ENCODE measurements around the gene ZNF462.

DNA sequence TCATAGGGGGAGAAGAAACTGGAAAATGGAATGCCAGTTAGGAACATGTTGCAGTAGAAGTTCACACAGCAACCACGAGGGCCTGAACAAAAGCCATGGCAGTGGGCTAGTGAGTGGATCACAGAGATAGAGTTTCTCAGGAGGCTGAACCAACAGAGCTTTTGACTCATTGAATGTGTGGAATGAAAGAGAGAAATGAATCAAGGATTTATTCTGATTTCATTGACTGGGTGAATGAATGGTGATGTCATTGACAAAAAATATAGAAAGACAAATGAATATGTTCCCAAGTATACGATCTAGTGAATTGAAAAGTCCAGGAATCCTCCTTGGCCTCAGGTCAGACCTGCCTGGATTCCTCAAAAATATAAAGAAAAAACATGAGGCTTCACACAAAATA is 99.2 kb downstream of the ZNF462 start:
- TF ChIP-seq, protein P1, sequence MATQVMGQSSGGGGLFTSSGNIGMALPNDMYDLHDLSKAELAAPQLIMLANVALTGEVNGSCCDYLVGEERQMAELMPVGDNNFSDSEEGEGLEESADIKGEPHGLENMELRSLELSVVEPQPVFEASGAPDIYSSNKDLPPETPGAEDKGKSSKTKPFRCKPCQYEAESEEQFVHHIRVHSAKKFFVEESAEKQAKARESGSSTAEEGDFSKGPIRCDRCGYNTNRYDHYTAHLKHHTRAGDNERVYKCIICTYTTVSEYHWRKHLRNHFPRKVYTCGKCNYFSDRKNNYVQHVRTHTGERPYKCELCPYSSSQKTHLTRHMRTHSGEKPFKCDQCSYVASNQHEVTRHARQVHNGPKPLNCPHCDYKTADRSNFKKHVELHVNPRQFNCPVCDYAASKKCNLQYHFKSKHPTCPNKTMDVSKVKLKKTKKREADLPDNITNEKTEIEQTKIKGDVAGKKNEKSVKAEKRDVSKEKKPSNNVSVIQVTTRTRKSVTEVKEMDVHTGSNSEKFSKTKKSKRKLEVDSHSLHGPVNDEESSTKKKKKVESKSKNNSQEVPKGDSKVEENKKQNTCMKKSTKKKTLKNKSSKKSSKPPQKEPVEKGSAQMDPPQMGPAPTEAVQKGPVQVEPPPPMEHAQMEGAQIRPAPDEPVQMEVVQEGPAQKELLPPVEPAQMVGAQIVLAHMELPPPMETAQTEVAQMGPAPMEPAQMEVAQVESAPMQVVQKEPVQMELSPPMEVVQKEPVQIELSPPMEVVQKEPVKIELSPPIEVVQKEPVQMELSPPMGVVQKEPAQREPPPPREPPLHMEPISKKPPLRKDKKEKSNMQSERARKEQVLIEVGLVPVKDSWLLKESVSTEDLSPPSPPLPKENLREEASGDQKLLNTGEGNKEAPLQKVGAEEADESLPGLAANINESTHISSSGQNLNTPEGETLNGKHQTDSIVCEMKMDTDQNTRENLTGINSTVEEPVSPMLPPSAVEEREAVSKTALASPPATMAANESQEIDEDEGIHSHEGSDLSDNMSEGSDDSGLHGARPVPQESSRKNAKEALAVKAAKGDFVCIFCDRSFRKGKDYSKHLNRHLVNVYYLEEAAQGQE (IDR thresholded peaks at IDR 0.05; ENCODE audit: low read depth): no peak
- TF ChIP-seq TEAD4 (IDR thresholded peaks at IDR 0.05) (no peak), RAD21 (IDR thresholded peaks at IDR 0.05; ENCODE audit: low read depth) (no peak), YY1 (IDR thresholded peaks at IDR 0.05; ENCODE audit: low read depth) (no peak), ZBTB7A (IDR thresholded peaks at IDR 0.05; ENCODE audit: low read depth) (no peak), TAF1 (IDR thresholded peaks at IDR 0.05; ENCODE audit: low read depth) (no peak), EP300 (IDR thresholded peaks at IDR 0.05; ENCODE audit: borderline replicate concordance) (no peak), EGR1 (IDR thresholded peaks at IDR 0.05) (no peak), CEBPB (IDR thresholded peaks at IDR 0.05) (no peak), NFIC (IDR thresholded peaks at IDR 0.05) (no peak), CREB1 (IDR thresholded peaks at IDR 0.05; ENCODE audit: low read depth) (no peak)
- TF ChIP-seq, protein P2, sequence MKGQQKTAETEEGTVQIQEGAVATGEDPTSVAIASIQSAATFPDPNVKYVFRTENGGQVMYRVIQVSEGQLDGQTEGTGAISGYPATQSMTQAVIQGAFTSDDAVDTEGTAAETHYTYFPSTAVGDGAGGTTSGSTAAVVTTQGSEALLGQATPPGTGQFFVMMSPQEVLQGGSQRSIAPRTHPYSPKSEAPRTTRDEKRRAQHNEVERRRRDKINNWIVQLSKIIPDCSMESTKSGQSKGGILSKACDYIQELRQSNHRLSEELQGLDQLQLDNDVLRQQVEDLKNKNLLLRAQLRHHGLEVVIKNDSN (IDR thresholded peaks at IDR 0.05): no peak

Data from Ishikawa (cell line).